Ovary (tissue), 3 donors: ENCODE measurements around the gene GRK6.

Source experiments
- CTCF ChIP-seq, 3 donors: fragments of 450-650 bp in 2 of 3; fragments of 200-600 bp in 1 of 3; IDR thresholded peaks; one replicate each; pipeline versions ENCODE4 v1.5.1 to v1.8.0; 2016 to 2022; ENCODE audit warnings: antibody characterized with exemption in 3 of 3, mild to moderate bottlenecking in 1 of 3
- EP300 ChIP-seq: sonication (generic); formaldehyde crosslinking; IDR thresholded peaks from one replicate; pipeline ENCODE4 v1.6.1; 2017; ENCODE audit warnings: antibody characterized with exemption
- POLR2A ChIP-seq: fragments of 450-650 bp; IDR thresholded peaks from one replicate; pipeline ENCODE4 v1.6.1; 2017; ENCODE audit warnings: antibody characterized with exemption, mild to moderate bottlenecking, moderate library complexity
- donor health status: DM: no; HTN: no; CAD: no.

GRCh38 chr5:177449140-177450061 lies 22.9 kb downstream of the GRK6 start:
- TF ChIP-seq CTCF (IDR thresholded peaks at IDR 0.05) = no peak
- no peak for TF ChIP-seq POLR2A
- no peak for TF ChIP-seq EP300
